Inferior parietal cortex (tissue), 1 donor: ENCODE data around the gene SOX4.

Experiments used
- DNase-seq: peaks from one replicate; pipeline ENCODE4 v3.0.0-alpha.2; 2016; ENCODE audit errors: extremely low spot score

Gene SOX4

GRCh38 chr6:21593927-21594415 is 420 bp downstream of the SOX4 start:
- DNase-seq = peak; percentile 42

- DNase-seq = peak; percentile 60
Observed at GRCh38 chr6:21594416-21595281, 1.1 kb downstream of the SOX4 start.

- DNase-seq = no peak
Observed at GRCh38 chr6:21595285-21596144, 2.0 kb downstream of the SOX4 start.

- DNase-seq = no peak
Observed at GRCh38 chr6:21596145-21596948, 2.8 kb downstream of the SOX4 start.

DNA sequence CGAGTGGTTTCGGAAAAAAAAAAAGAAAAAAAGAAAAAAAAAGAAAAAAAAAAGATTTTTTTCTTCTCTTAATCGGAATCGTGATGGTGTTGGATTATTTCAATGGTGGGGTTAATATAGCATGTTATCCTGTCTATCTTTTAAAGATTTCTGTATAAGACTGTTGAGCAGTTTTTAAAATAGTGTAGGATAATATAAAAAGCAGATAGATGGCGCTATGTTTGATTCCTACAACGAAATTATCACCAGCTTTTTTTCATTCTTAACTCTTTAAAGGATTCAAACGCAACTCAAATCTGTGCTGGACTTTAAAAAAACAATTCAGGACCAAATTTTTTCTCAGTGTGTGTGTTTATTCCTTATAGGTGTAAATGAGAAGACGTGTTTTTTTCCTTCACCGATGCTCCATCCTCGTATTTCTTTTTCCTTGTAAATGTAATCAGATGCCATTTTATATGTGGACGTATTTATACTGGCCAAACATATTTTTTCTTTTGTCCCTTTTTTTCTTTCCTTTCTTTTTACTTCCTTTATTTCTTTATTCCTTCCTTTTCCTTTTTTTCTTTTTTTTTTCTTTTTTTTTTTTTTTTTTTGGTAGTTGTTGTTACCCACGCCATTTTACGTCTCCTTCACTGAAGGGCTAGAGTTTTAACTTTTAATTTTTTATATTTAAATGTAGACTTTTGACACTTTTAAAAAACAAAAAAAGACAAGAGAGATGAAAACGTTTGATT is 3.6 kb downstream of the SOX4 start:
- DNase-seq = peak; percentile 73

- peak; percentile 14 for DNase-seq
Observed at GRCh38 chr6:21597801-21598673, 4.5 kb downstream of the SOX4 start.

- DNase-seq = no peak
Observed at GRCh38 chr6:21598674-21599023, 5.1 kb downstream of the SOX4 start.

- no peak for DNase-seq
Observed at GRCh38 chr6:21599051-21599696, 5.6 kb downstream of the SOX4 start.

- no peak for DNase-seq
Observed at GRCh38 chr6:21601339-21601923, 7.9 kb downstream of the SOX4 start.

DNA sequence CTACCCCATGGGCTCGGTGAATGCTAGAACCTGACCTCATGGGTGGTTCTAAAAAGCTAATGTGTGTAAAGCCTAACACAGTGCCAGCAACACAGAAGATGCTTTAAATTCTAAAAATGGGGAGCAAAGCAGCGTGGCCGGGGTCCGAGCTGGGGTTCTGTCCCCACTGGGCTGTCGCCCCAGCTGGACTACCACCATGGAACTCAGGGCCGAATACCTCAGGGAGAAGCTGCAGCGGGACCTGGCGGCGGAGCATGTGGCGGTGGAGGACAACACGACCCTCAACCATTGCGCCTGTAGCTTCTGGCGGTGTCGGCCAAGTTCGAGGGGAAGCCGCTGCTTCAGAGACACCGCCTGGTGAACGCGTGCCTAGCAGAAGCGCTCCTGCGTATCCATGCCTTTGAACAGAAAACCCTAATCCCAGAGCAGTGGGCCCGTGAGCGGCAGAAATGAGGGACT is 8.4 kb downstream of the SOX4 start:
- no peak for DNase-seq

DNA sequence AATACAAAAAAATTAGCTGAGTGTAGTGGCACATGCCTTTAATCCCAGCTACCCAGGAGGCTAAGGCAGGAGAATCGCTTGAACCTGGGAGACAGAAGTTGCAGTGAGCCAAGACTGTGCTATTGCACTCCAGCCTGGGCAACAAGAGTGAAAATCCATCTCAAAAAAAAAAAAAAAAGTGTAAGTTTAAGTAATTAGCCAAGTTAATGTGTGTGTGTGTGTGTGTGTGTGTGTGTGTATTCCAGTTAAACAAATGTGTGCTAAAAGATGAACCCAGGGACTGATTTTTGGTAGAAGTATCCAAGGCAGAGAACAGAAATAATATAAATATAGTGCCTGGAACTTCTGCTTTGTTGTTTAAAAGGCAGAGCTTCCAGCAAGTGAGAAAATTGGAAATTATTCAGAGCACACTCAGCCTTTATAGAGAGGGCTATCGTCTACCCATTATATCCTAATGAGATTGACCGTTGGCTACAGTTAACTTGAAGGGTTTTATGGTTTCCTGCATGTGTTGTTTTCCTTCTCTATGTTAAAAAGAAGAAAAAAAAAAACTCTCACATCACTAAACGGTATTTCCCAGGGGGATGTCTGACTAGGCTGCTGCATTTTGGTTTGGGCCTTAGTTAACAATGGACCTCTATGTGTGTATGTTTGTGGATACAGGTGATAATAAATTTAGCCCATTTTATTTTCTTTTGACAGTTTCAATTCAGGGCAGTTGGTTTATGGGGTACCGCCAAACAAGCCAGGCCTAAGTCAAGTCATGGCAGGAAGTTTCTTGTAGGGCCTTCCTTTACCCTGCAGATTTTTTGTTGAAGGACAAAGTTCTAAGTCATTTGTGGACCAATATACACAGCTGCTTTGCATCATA is 9.8 kb downstream of the SOX4 start:
- DNase-seq = no peak

DNA sequence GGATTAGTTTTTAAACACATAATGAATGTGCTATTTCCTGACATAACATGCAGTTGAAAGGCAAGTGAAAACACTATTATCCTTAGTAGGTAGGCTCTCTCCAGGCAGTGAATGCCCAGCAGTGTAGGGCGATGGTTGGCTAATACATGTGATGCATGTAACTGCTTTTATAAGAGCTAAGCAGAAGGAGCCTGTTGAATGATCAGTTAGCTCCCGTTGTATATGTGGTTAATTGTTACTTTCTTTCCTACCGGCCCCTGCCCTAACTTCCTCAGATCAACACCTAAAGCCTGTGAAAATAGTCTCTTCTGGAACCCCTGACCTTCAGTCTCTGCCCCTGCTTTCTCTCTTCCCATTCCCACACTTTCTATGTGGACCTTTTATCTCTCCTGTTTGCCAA is 10.5 kb downstream of the SOX4 start:
- DNase-seq = no peak

DNA sequence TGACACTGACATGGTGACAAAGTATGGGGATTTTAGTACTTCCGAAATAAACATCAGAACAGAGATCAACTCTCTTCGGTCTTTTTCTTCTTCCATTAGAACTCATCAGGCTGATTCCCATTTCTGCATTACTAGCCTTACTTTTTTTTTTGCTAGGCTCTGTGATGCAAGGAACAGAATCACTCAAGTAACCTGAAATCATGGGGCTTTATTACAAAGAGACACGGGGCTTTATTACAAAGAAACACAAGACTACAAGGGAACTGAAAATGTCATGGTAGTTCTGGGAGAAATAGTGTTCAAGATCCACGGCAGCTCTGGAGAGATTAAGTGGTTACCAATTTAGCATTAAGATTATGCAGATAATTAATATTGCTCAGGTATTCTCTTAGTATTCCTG is 11.6 kb downstream of the SOX4 start:
- DNase-seq = no peak

- no peak for DNase-seq
Observed at GRCh38 chr6:21608601-21609000, 15.1 kb downstream of the SOX4 start.

- no peak for DNase-seq
Observed at GRCh38 chr6:21609881-21610329, 16.4 kb downstream of the SOX4 start.

DNA sequence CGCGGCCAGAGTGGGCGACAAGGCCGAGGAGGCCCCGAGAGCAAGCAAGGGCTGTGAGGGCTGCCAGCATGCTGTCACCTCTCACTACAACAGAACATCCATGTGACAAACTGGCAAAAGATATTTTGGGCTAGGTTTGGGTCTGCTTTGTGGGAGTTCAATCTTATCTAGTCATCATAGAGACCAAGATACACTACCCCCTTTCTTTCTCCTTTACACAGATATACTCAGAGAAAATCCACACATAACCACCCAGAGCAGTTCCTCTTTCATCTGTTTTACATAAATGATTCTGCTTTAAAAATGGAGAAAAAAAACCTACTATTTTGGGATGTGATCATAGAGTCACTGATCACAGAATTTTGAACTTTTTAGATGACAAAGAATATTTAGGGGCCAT is 16.8 kb downstream of the SOX4 start:
- DNase-seq = no peak

DNA sequence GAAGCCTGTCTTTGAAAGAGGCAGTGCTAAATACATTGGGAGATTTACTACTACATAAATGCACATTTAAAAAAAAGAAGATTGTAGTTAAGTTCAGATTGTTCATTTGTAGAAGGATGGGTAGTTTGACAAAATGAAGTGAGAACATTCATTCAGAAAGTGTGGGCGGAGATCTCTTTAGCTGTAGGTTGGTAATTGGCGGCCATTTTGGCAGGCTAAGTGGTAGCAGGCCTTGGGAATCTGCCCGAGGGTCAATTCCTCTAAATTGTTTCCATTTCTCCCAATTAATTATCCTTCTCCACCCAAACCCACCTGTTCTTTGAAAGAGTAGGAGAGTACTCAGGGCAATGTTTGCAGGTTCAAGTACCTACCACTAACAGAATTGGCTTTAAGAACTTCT is 17.9 kb downstream of the SOX4 start:
- no peak for DNase-seq

DNA sequence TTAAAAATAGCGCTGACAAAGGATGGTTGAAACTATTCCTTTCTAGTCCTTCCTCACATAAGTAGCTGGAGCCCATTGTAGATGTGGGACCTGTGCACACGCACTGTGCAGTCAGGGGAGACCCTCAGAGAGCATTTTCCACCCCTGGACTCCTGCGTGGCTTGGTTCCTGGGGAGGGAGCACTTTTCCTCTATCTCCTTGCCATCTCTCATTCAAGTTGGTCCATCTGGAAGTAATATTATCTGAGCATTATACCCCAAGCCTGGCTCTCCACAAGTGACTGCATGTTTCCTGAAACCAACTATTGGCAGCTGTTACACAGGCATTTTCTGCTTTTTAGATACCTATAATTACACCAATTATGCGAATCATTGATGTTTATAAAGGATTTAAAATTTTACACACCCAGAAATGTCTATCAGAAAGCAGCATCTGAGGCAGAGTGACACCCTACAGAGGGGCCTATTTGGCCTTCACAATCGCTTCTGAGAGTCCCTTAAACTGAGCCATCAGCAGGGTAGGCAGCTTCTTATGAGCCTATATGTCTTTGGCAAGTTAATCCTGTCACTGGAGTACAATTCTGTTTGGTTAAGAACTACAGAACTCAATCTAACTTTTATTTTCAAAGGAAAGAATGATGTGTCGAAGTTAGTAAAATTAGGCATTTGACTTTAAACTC is 18.7 kb downstream of the SOX4 start:
- no peak for DNase-seq
